WI38 (cell line): ENCODE results near the gene ASTL.

Experiments
- H3K4me3 ChIP-seq: 2 replicates; pipeline ENCODE4 v1.5.1; 2011; ENCODE audit warnings: low read depth, mild to moderate bottlenecking, control low read depth, low read length
- TF ChIP-seq, protein P1 (sequence below): IDR thresholded peaks from 2 replicates; pipeline ENCODE4 v1.5.1; 2012; ENCODE audit warnings: low read depth, mild to moderate bottlenecking, control low read depth, low read length

The ASTL gene

DNA sequence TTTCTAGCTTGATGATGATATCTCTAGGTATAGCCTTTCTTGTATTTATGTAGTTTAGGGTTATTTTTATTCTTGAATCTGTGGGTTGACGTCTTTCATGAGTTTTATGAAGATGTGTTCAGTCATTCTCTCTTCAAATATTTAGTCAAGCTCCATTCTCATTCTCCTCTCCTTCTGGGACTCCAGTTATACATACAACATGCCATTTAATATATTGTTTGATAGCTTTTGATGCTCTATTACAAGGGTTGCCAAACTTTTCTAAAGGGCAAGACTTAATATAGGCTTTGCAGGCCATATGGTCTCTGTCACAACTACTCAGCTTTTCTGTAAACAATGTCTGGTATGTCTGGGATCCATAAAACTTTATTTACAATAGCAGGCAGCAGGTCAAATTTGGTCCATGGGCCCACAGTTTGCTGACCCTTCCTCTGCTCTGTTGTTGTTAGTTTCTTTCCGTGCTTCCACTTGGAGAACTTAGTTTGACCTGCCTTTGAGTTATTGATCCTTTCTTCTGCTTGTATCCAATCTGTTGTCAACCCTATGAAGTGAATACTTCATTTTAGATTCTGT, 63.0 kb downstream of the ASTL start:
- no peak overlapping the region for H3K4me3 ChIP-seq
- TF ChIP-seq, protein P1, sequence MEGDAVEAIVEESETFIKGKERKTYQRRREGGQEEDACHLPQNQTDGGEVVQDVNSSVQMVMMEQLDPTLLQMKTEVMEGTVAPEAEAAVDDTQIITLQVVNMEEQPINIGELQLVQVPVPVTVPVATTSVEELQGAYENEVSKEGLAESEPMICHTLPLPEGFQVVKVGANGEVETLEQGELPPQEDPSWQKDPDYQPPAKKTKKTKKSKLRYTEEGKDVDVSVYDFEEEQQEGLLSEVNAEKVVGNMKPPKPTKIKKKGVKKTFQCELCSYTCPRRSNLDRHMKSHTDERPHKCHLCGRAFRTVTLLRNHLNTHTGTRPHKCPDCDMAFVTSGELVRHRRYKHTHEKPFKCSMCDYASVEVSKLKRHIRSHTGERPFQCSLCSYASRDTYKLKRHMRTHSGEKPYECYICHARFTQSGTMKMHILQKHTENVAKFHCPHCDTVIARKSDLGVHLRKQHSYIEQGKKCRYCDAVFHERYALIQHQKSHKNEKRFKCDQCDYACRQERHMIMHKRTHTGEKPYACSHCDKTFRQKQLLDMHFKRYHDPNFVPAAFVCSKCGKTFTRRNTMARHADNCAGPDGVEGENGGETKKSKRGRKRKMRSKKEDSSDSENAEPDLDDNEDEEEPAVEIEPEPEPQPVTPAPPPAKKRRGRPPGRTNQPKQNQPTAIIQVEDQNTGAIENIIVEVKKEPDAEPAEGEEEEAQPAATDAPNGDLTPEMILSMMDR: no peak

DNA sequence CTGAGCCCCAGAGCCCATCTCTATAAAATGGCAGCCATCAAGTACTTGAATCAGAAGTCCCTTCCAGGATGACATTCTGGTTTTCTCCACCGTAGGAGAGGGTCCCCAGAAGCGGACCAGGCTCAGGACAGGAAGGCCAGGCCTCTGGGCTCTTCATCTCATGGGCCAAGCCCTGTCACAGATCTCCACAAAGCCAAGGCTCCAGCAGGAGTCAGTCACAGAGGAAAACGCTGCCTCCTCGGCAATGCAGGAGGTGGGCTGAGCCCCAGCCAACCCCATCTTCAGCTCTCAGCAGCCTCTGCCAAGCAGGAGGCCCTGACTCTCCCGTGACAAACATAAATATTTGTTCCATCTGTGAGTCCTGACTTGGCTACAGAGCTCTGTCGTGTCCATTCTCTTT, 64.1 kb downstream of the ASTL start:
- TF ChIP-seq, protein P1: no peak
- H3K4me3 ChIP-seq: no peak overlapping the region

DNA sequence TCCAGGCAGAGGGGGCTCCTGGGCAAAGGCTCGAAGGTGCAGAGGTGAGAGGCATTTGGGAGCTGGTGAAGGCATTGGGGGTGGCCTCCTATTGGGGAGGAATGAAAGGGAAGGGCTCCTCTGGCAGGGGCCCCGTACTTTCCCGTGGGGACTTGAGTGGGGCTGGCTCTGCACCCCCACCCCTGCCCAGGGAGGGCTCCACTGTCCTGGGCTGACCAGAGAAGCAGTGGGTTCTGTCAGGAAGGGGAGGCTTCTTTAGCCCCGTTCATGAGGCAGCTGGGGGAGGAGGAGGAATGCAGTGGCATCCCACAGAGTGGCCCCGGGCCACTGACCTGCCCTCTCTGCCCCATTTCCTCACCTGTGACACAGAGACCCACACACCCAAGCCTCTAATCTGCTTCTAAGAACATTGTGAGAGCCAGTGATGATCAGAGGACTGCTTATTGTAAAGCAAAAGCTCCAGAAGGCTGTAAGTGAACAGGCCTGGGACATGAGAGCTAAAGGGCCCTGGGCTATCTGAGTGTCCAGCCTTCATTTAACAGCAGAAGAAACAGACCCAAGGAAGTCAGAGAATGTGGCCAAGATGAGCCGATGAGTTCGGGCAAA, 65.0 kb downstream of the ASTL start:
- TF ChIP-seq, protein P1: no peak
- no peak overlapping the region for H3K4me3 ChIP-seq
